ENCODE results near the gene GRM4.

GRM4 gene

DNA sequence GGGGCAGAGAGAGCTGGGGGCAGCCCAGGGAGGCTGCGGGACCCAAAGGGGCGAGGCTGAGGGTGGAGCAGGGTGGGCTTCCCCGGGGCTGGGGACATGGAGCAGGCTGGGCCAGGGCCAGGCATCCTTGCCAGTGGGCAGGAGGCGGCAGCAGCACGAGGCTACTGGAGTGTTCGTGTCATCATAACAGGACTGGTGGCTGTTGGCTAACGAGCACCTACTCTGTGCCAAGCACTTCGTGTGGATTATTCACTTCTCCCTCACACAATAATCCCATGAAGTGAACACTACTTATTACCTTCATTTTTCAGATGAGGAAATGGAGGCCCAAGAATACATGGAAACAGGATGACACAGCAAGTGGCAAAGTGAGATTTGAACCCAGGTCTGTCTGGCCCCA is 41.7 kb downstream of the GRM4 start:
- ChIA-PET CTCF (no interaction called here), POLR2A (ENCODE audit: low non-redundant PET) (no interaction called here)
- no peak overlapping the region for H3K27ac ChIP-seq
- TF ChIP-seq, protein P1, sequence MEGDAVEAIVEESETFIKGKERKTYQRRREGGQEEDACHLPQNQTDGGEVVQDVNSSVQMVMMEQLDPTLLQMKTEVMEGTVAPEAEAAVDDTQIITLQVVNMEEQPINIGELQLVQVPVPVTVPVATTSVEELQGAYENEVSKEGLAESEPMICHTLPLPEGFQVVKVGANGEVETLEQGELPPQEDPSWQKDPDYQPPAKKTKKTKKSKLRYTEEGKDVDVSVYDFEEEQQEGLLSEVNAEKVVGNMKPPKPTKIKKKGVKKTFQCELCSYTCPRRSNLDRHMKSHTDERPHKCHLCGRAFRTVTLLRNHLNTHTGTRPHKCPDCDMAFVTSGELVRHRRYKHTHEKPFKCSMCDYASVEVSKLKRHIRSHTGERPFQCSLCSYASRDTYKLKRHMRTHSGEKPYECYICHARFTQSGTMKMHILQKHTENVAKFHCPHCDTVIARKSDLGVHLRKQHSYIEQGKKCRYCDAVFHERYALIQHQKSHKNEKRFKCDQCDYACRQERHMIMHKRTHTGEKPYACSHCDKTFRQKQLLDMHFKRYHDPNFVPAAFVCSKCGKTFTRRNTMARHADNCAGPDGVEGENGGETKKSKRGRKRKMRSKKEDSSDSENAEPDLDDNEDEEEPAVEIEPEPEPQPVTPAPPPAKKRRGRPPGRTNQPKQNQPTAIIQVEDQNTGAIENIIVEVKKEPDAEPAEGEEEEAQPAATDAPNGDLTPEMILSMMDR (conservative IDR thresholded peaks at IDR 0.05; ENCODE audit: low read depth): no peak
- DNase-seq (ENCODE audit: low spot score): no peak

DNA sequence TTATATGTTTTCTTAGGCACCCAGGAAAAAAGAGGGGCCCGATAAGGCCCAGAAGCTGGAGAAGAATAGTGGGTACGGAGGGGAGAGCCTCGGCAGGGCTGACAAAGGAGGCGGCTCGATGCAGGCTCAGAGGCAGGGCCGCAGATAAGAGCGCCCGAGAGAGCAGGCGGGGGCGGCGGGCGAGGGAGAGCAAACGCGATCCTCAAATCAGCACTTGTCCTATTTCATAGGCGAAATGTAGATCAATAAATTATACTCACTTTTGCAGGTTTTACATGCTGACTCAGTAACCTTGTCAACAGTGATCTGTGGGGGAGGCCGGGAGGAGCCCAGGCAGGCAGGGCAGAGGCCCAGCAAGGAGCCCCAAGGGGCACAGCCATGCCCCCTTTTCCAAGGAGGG is 42.6 kb downstream of the GRM4 start:
- POLR2A ChIA-PET (ENCODE audit: low non-redundant PET): no interaction called here
- no peak for DNase-seq (ENCODE audit: low spot score)
- no peak overlapping the region for H3K27ac ChIP-seq
- TF ChIP-seq, protein P1 (conservative IDR thresholded peaks at IDR 0.05; ENCODE audit: low read depth): no peak
- CTCF ChIA-PET: no interaction called here

DNA sequence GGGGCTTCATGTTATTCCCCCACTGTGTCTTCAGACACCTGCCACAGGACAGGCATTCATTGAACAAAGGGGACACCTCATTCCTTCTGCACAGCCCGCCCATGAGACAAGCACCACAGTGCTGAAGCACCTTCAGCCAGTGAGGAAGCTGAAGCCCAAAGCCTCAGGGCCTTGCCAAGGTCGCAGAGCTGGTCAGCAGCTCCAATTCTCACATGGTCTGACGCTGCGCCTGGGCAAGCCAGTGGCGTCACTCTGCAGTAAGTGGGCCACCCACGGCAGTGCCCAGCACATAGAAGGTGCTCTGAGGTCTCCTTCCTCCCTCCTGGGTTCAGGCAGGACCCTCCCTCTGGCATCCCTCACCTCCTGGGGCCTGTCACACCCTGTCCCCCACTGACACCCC is 43.2 kb downstream of the GRM4 start:
- CTCF ChIA-PET: no interaction called here
- no peak for DNase-seq (ENCODE audit: low spot score)

DNA sequence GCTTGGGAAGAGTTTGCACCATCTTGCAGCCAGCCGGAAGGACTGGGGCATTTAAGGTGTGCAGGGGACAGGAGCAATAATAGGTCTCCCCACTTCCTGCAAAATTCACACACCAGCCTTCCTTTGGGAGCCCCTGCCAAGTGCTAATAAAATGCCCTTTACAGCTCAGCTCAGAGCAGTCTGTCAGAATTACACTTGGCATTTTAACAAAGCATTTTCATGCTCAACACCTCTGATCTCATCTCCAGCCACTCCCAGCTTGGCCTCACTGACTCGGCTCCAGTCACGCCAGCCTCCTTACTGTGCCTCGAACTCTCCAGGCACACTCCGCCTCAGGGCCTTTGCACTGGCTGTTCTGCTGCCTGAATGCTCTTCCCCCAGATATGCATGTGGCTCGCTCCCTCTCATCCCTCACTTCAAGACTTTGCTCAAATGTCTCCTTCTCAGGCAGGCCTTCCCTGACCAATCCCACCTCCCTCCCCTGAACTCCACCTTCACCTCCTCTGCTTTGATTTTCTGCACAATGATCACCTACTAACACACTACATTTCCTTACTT is 43.7 kb downstream of the GRM4 start:
- CTCF ChIA-PET: interaction anchor here (0.6 kb wide), 2 partner anchors 8 to 14 kb away, joined by 3 to 5 read pairs; no protein-coding TSS in a partner anchor
- POLR2A ChIA-PET (ENCODE audit: low non-redundant PET): no interaction called here
- no peak overlapping the region for H3K27ac ChIP-seq
- DNase-seq (ENCODE audit: low spot score): no peak
- TF ChIP-seq, protein P1 (conservative IDR thresholded peaks at IDR 0.05; ENCODE audit: low read depth): no peak

More for the DNA sequence above, 43.2 kb downstream of the GRM4 start:
- H3K27ac ChIP-seq: no peak overlapping the region
- POLR2A ChIA-PET (ENCODE audit: low non-redundant PET): no interaction called here
- TF ChIP-seq, protein P1 (conservative IDR thresholded peaks at IDR 0.05; ENCODE audit: low read depth): no peak

DNA sequence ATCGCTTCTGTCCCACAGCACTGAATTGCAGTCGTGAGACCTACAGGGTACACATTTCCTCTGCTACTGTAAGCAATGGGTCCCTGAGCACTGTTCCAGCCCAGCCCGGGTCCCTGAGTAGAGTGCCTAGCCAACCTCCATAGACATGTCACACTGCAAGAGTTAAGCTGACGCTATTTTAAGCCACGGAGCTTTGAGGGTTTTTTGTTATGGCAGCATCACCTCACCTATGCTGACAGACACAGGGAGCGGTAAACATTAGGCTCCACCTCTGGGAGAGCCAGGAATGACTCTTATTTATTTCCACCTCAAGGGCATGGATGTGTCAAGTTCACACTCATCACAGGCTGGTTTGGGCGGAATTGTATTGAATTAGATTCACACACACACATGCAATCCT is 45.1 kb downstream of the GRM4 start:
- no peak overlapping the region for H3K27ac ChIP-seq
- POLR2A ChIA-PET (ENCODE audit: low non-redundant PET): no interaction called here
- no peak for DNase-seq (ENCODE audit: low spot score)
- CTCF ChIA-PET: interaction anchor here (0.5 kb wide), 1 partner anchor 325 kb away, joined by 3 read pairs; the partner anchor contains the start of gene RPS10
- TF ChIP-seq, protein P1 (conservative IDR thresholded peaks at IDR 0.05; ENCODE audit: low read depth): no peak

DNA sequence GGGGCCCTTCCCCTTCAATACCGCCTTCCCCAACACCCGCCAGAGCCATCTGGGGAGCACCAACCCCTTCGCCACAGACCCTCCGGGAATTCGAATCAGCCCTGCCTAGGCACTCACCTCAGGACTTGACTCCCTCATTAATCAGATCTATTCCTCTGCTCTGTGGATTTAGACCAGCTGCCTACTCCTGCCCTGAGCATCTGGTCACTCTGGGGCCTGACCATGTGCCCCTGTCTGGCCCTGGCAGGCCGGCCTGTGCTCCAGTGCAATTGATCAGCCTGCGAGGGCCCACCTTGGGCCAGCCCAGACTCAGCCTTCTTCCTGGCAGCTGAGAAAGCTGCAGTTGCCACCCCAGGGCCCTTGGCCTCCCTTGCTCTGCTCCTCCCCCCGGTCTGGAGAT is 46.0 kb downstream of the GRM4 start:
- no peak overlapping the region for H3K27ac ChIP-seq
- POLR2A ChIA-PET (ENCODE audit: low non-redundant PET): no interaction called here
- no peak for DNase-seq (ENCODE audit: low spot score)
- TF ChIP-seq, protein P1 (conservative IDR thresholded peaks at IDR 0.05; ENCODE audit: low read depth): no peak
- CTCF ChIA-PET: no interaction called here

Measured in RWPE1 (cell line).